ENCODE measurements around the gene CCDC50.

CCDC50 gene, protein sequence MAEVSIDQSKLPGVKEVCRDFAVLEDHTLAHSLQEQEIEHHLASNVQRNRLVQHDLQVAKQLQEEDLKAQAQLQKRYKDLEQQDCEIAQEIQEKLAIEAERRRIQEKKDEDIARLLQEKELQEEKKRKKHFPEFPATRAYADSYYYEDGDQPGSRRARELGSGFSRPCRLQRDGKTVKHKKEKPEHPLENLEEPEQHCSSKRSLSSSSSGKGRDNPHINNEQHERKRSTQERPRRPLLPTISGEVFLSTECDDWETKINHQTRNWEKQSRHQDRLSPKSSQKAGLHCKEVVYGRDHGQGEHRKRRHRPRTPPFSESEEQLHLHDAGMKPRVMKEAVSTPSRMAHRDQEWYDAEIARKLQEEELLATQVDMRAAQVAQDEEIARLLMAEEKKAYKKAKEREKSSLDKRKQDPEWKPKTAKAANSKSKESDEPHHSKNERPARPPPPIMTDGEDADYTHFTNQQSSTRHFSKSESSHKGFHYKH

DNA sequence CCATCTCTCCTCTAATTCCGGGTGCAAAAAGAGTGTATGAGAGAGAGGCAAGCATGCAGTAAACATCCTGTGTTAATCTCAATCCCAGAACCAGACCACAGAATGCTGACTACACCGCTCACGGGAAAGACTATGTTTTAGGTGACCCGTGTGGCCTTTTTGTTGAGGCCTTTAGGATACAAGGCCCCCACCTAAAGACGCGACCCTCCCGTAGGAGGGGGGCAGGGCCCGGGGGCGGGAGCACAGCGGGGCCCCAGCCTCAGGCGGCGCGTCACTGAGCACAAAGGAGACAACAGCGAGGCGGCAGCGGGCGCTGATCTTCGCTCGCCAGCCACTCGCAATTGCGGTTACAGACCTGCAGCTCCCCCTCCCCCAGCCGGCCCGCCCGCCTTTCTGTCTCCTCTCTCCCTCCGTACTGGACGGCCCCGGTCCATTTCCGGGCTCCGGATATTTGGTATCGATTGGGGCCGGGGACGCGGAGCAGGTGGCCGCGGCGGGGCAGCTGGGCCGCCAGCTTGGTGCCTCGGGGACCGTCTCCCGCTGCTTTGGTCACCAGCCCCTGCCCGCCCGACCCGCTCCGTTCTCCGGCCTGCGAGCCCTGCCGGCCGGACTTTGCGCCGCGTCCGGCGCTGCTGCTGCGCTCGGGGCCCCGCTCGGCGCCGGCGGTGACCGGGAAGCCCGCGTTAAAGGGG, at the start of gene CCDC50:
Gene CCDC50 (plus strand): TSS at position 433 of the 692 bp plus-strand sequence. CDS start 281 bp downstream, outside the sequence.
- peak; percentile 87 for DNase-seq (ENCODE audit: low read depth)

DNA sequence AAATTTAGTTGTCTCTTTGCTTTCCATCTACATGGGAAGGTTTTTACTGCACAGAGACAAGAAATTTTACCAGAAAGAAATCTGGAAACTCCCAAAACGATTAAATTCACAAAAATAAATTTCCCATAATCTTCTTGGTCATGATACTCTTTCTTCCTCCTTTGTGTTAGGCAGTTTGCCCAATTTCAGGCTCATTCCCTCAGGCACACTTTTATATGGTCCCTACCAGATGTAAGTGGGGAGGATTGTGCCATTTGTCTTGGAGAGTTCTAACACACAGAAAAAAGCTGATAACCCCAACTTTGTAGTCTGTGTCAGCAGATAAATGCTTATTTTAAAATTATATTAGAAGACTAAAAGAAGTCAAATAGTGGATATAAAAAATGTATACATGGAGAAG, 49.1 kb upstream of the CCDC50 start:
- no peak for DNase-seq (ENCODE audit: low read depth)

DNA sequence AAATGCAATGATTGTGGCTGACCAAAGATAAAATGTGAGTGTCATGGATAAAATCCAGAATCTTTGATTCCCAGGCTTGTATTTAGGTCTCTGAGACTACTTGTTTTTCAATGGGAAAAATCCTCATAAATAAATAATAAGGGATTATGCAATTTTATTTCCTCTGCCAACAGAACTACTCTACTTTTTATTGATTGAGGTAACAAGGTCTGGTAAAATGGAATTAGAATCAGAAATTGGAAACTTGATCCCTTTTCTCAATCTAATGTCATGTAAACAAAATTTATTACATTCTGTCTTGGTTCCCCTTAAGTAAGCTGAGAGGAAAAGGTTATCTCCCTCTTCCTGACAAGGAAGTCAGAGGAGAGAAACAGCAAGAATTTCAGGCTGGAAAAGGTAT, 48.3 kb upstream of the CCDC50 start:
- no peak for DNase-seq (ENCODE audit: low read depth)

DNA sequence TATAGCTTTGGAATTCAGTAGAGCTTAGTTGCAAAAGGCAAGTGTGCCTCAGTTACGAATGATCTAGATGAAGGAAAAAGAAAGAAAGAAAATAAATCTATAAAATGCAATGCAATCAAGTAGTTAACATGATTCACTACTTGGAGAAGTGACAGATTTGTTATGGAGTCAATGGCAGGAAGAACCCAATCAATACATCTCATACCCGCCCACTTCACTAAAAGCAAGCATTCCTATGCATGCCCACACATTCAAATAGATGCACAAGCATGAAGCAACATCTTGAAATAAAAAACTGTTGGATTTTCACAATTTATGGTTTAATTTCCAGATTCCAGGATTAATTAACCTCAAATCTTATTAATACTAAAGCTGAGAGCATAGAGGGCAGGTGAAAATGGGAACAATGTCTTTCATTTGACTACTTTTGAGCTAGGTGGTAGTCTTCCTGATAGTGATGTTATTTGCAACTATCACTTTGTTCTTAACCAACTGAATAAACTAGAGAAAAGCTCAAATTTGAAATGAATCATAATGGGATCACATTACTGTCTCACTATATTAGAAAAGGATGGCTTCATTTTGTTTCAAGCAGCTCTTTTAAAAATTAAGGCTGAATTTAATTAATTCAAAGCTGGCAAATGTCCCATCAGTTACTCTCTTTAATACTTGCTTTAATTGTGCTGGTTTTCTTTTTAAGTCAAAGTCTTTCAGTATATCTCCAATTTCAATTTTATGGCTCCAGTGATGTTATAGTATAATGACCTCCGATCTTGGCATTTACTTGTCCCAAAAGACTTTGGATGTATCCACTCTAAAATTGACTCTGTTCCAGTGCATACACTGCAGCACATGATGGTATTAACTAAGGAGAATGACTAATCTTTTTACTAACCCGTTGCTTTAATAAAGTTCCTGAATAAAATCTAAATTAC, 46.7 kb upstream of the CCDC50 start:
- no peak for DNase-seq (ENCODE audit: low read depth)

DNA sequence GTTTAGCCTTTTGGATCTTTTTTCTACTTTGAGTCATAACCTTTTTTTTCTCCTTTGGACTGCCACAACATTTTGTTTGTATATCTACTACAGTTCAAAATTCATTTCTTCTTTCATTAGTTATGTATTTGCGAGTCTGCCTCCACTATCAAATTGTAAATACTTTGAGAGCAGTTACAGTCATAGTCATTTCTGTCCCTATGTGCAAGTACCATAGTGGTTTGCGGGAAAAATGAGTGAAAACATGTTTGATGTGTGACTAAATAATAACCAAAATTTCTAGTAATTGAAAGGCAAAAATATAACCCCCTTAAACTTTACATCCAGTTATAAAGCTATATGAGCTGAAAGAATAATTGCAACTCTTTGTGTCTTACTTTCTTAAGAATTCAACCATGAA, 45.8 kb upstream of the CCDC50 start:
- no peak for DNase-seq (ENCODE audit: low read depth)

DNA sequence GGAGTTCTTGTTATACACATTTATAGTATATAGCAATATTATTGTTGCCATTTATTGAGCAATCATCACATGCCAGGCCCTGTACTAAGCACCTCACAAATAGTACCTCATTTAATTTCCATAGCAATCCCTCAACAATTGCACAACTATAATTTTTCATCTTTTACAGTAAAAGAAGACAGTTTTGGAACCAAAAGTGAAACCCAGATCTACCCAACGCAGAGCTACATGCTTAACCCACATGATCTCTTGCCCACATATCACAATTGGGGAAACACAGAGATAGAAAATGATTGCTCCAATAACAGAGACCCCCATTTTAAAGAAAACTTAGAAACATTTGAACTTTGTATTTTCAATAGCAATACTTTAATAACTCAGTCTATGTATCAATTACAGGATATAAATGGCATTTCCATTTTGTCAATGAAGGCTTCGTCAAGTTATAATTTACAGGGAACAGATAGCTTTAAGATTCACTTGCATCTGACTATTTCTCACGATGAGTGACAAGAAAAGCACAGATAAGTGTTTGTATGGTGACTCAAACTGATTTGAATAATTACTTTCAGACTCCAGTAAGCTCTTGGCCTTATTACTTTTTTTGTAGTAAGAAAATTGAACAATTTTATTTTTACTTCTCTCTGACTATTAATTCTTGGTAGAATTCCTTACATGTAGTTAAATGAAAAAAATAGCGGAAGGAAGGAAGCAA, 38.7 kb upstream of the CCDC50 start:
- DNase-seq (ENCODE audit: low read depth): no peak

DNA sequence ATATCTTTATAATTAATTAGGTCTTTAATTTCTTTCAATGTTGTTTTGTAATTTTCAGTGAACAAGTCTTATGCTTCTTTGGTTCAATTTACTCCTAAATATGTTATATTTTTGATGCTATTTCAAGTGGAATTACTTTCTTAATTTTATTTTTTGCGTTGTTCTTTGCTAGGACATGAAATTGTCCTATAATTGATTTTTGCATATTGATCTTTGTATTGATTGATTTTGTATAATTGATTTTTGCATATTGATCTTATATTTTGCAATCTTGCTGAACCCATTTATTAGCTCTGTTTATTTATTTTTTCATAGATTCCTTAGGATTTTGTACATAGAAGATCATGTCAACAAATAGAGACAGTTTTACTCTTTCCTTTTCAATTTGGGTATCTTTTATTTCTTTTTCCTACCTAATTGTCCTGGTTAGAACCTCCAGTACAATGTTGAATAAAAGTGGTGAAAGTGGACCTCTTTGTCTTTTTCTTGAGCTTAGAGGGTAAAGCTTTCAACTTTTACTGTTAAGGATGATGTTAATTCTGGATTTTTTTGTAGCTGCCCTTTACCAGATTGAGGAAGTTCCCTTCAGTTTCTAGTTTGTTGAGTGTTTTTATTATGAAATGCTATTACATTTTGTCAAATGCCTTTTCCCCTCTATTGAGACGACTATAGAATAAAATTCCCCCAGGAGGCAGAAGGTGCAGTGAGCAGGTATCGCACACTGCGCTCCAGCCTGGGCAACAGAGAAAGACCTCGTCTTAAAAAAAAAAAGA, 36.8 kb upstream of the CCDC50 start:
- DNase-seq (ENCODE audit: low read depth): no peak

DNA sequence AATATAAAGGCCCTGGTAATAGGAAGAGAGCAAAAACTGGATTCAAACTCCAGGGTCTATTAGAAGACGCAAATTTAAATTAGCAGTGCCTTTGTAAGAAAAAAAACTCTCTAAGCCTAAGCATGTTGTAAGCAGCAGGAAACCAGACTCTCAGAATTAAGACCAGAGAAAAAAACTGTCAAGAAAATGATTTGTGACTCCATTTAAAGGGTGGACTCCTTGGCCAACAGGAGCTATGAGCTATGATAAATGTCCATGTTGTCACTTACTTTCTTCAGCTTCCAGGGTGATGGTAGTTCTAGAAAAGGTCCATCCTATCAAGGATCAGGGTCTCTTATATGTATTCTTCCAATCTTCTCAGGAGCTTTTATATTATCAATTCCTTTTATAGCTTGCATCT, 34.9 kb upstream of the CCDC50 start:
- no peak for DNase-seq (ENCODE audit: low read depth)

DNA sequence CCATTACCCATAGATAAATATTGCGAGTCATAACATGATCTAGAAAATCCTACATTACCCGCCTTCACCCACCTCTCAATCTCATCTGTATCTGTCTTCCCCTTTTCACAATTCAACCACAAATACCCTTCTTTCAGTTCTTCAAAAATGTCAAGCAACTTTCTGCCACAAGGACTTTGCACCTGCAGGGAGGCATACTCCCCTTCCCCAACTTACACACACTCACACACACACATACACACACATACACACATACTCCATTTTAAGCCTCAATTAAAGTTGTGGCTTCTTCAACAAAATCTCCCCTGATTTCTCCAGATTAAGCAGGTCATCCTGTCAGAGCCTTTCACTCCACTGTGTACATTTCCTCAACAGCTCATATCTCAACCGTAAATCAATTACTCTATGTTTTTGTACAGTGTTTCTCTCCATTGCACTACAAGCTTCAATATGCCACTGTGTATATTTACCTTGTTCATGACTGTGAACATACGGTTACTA, 33.1 kb upstream of the CCDC50 start:
- no peak for DNase-seq (ENCODE audit: low read depth)

DNA sequence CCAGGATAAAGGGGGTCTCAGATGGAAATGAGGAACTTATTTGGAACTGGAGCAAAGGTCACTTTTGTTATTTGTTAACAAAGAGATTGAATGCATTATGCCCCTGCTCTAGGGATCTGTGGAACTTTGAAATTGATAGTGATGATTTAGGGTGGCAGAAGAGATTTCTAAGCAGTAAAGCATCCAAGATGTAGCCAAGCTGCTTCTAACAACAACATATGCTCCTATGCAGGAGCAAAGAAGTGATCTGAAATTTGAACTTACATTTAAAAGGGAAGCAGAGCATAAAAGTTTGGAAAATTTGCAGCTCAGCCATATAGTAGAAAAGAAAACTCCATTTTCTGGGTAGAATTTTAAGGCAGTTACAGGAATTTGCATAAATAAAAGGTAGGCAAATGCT, 30.3 kb upstream of the CCDC50 start:
- DNase-seq (ENCODE audit: low read depth): no peak

DNA sequence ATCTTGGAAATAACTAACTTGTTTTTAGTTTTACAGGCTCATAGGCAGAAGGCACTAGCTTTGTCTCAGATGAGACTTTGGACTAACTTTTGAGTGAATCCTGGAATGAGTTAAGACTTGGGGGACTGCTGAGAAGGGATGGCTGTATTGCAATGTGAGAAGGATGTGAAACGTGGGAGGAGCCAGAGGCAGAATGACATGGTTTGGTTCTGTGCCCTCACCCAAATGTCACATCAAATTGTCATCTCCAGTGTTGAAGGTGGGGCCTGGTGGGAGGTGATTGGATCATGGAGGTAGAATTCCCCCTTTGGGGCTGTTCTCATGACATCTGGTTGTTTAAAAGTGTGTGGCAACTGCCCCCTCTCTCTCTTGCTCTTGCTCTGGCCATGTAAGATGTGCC, 28.8 kb upstream of the CCDC50 start:
- no peak for DNase-seq (ENCODE audit: low read depth)

DNA sequence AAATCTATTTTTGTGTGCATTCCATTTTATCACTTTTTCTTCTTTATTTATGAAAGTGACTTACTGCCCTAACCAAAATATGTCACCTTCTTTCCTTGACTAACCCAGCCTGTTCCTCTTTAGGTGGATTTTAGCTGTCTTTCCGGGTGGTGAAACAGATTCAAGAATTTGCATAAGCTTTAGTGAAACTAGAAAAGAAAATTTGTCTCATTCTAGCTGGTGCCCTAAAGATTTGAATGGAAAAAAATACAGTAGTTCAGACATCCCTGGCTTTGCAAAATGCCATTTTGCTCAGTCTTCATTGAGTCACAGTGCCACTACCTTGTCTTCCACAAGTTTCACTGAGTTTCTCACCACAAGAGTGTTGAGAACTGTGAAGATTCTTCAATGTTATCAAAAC, 28.2 kb upstream of the CCDC50 start:
- no peak for DNase-seq (ENCODE audit: low read depth)

DNA sequence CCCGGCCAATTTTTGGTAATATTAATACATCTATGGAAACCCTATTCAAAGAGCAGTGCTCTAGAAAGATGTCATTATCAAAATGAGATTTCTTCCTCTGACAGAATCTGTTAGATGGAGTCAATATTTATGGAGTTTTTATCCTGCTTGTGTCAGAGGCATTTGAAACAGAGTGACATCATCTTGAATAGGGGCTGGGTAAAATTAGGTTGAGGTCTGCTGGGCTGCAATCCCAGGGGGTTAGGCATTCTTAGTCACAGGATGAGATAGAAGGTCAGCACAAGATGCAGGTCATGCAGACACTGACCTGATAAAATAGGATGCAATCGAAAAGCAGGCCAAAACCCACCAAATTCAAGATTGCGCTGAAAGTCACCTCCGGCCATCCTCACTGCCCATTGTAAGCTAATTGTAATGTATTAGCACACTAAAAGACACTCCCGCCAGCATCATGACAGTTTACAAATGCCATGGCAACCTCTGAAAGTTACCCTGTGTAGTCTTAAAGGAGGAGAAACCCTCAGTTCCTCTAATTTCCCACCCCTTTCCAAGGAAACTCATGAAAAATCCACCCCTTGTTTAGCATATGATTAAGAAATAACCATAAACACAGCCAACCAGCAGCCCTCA, 27.3 kb upstream of the CCDC50 start:
- no peak for DNase-seq (ENCODE audit: low read depth)

DNA sequence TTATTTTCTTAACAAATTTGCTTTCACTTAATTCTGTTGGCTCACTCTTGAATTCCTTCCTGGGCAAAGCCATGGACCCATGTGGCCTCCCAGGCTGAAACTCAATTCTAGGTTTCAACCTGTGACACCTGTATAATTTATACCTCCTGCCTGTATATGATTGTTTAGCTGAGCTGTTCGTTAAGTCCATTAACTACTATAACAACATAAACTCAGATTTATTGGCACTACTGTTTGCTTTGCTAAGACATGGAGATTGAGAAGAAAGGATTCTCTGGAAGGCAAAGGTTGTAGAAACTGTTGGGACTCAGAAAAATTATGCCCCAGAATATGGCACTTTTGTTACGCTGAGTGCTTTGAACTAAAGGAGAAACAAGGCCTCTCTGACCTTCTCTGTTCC, 26.7 kb upstream of the CCDC50 start:
- DNase-seq (ENCODE audit: low read depth): no peak

DNA sequence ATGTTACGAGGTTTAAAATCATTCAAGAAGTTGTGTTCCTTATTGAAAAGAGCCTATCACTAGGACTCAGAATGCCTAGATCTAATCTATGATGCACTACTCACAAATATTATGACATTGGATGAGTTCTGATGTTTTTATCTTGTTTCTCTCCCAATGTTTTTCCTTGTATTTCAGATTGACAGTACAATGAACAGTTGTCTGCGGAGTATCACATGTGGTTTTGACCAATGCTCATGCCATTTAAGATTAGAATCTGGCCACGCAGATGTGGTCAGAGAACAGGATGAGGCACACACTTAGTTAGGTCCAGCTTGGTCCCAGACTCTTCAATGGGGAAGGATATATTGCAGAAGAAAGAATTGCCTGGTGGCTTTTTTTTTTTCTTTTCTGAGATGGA, 25.6 kb upstream of the CCDC50 start:
- no peak for DNase-seq (ENCODE audit: low read depth)

DNA sequence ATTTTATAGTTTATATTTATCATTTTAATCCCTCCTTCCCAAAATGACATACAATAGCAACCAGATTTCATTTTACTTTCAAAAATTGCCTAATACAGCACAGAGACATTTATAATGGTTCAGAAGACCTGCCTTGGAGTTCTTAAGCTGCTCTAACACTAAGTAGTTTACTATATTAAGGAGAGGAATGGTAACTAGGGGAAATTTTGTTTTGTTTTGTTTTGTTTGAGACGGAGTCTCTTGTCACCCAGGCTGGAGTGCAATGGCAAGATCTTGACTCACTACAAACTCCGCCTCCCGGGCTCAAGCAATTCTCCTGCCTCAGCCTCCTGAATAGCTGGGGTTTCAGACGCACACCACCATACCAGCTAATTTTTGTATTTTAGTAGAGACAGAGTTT, 22.8 kb upstream of the CCDC50 start:
- DNase-seq (ENCODE audit: low read depth): no peak

DNA sequence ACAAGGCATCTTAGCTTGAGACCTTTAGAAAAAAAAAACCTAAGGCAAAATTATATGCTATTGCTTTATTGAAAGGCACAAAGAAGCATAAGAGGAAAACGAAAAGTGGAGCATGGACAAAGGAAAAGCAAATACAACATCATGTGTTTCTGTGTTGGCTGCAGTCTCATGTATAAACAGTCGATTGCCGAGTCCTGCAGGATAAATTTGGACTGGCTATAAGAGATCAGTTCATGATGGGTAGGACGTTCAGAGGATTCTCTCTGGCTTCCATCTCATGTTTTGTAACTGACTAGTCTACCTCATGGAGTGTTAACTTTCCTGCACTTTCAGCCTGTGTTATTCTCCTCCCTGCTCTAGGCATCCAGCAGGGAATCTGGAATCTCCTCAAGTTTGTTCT, 21.9 kb upstream of the CCDC50 start:
- DNase-seq (ENCODE audit: low read depth): no peak

DNA sequence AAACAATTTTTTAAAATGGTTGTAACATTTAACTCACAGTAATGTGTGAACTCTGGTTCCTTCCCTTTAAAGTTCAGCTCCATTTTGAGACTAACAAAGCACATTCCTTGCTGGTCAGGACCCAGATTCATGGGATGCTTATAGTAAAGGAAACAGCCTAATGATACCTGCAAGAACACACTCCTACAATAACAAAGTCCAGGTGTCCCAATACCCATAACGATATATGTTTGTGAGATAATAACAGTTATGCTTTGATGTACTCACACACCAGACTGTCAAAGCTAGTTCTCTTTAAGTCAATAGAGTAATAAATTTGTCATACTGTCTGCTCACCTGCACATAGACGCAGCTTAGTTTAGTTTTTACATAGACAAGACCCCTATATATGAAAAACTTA, 15.9 kb upstream of the CCDC50 start:
- no peak for DNase-seq (ENCODE audit: low read depth)

DNA sequence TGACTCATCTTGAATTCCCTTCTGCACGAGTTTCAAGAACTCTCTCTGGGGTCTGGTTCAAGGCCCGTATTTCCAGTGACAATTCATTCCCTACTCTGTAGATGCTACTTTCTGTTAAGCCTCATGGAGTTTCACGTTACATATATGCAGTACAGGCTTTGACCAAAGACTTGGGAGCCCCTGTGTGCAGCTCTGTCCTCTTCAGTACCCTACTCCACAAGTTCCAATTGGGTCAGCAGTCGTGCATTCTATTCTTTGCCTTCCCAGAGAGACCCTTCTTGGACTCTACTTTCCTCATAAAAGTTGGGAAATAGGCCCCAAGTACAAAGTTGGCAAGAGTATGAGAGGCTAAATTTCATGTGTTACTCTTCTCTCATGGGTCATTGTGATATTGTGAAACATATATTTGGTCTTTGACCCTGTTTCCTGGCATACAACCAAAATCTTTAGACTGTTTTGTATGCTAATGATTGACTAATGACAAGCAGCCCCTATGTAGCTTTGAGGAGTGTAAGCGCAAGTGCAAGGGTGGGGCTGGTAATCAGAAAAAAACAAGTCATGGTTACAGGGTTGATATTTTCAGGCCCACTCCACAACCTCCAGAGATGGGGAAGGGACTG, 15.0 kb upstream of the CCDC50 start:
- no peak for DNase-seq (ENCODE audit: low read depth)

All from ELR (cell line).